HCT116 (cell line): ENCODE results near the gene CIZ1. TPM values are rescaled to one million over a fixed set of nuclear protein-coding genes. Genes with fewer than 3 reads are reported as not detected.
A peak's percentile ranks its signal among the peaks of the same experiment; 100 is the strongest.

Experiments used
- ATAC-seq: fragments of 200-7000 bp; cut with Tn5 transposase; 2 replicates; pipeline ENCODE4 v1.9.1; 2020; ENCODE audit warnings: mild to moderate bottlenecking, moderate library complexity
- BruUV-seq: library from RNA; stranded (reverse); fragments of 400-500 nt; replicated peaks from 2 replicates; lab custom pipeline; 2021; lab: Mats Ljungman, UMichigan
- CTCF ChIA-PET: fragments of 300-600 bp; sonication (Branson Sonifier 250); formaldehyde crosslinking; loops from one replicate; lab custom pipeline; 2021; ENCODE audit warnings: antibody characterized with exemption; lab: Charles Lee
- POLR2A ChIA-PET: fragments of 300-600, 350-600 bp; sonication (Branson Sonifier 250); formaldehyde crosslinking; loops from one replicate; lab custom pipeline; 2021; ENCODE audit warnings: antibody characterized with exemption; lab: Charles Lee
- RAD21 ChIA-PET, 2 experiments: fragments of 300-600 bp; sonication (Branson Sonifier 250); formaldehyde crosslinking; loops; one replicate each; lab custom pipeline; 2023; ENCODE audit warnings: low total read pairs in 2 of 2; ENCODE audit not compliant: uncharacterized antibody in 2 of 2, unreplicated experiment in 2 of 2, low non-redundant PET in 1 of 2; lab: Charles Lee
- DNase-seq: peaks from one replicate; pipeline ENCODE4 v3.0.0-alpha.2; 2010; ENCODE audit warnings: low read depth, low spot score
- H2AFZ ChIP-seq: fragments of 200-600 bp; shearing (Covaris generic), sonication (generic); 2 replicates; pipeline ENCODE4 v1.6.1; 2017; ENCODE audit warnings: low read depth, mixed run types, mixed read lengths, antibody characterized with exemption, low read length; ENCODE audit not compliant: poor library complexity, severe bottlenecking
- H3K27ac ChIP-seq: 2 replicates; pipeline ENCODE4 v1.5.1; 2012; ENCODE audit warnings: low read depth, low read length
- H3K27me3 ChIP-seq: fragments of 200-600 bp; sonication (generic); 2 replicates; pipeline ENCODE4 v1.6.1; 2016; ENCODE audit warnings: mixed run types, low read length, mixed read lengths; ENCODE audit not compliant: insufficient read depth
- H3K36me3 ChIP-seq, 2 experiments: fragments of 200-500 bp in 1 of 2; fragments of 200-600 bp in 1 of 2; sonication (Bioruptor generic) in 1 of 2; sonication (generic) in 1 of 2; 2 replicates each; pipeline versions ENCODE4 v1.5.1 to v1.6.1; 2014 to 2016; ENCODE audit warnings: low read length in 2 of 2, inconsistent platforms in 1 of 2, mixed read lengths in 1 of 2, mixed run types in 1 of 2; ENCODE audit not compliant: insufficient read depth in 2 of 2, control insufficient read depth in 1 of 2
- H3K4me1 ChIP-seq, 2 experiments: fragments of 200-600 bp in 1 of 2; sonication (generic) in 1 of 2; 2 replicates each; pipeline versions ENCODE4 v1.5.1 to v1.6.1; 2012 to 2017; ENCODE audit warnings: low read length in 2 of 2, inconsistent platforms in 1 of 2, mild to moderate bottlenecking in 1 of 2, mixed read lengths in 1 of 2, mixed run types in 1 of 2, moderate library complexity in 1 of 2; ENCODE audit not compliant: insufficient read depth in 2 of 2, control insufficient read depth in 1 of 2
- H3K4me2 ChIP-seq: fragments of 200-600 bp; sonication (generic); 2 replicates; pipeline ENCODE4 v1.6.1; 2017; ENCODE audit warnings: mixed run types, low read length, mixed read lengths
- H3K4me3 ChIP-seq, 2 experiments: fragments of 200-600 bp in 1 of 2; sonication (generic) in 1 of 2; replicated peaks in 1 of 2; 2 replicates each; pipeline ENCODE4 v1.5.1; 2011 to 2016; ENCODE audit warnings: low read length in 2 of 2, control low read depth in 1 of 2, low read depth in 1 of 2, mild to moderate bottlenecking in 1 of 2, mixed read lengths in 1 of 2, mixed run types in 1 of 2
- H3K79me2 ChIP-seq: fragments of 200-600 bp; sonication (generic); 2 replicates; pipeline ENCODE4 v1.6.1; 2017; ENCODE audit warnings: mild to moderate bottlenecking, mixed run types, low read length, moderate library complexity, mixed read lengths; ENCODE audit not compliant: insufficient read depth
- H3K9ac ChIP-seq: fragments of 200-600 bp; sonication (generic); 2 replicates; pipeline ENCODE4 v1.6.1; 2016; ENCODE audit warnings: low read length, mixed read lengths
- H3K9me2 ChIP-seq: fragments of 200-600 bp; sonication (generic), shearing (Covaris generic); 2 replicates; pipeline ENCODE4 v1.6.1; 2017; ENCODE audit warnings: mixed run types, mild to moderate bottlenecking, moderate library complexity; ENCODE audit not compliant: insufficient read depth
- H3K9me3 ChIP-seq, 2 experiments: fragments of 200-500 bp in 1 of 2; fragments of 200-600 bp in 1 of 2; sonication (Bioruptor generic) in 1 of 2; sonication (generic) in 1 of 2; 2 replicates each; pipeline ENCODE4 v1.6.1; 2014 to 2017; ENCODE audit warnings: low read length in 2 of 2, mixed read lengths in 2 of 2, inconsistent platforms in 1 of 2, low read depth in 1 of 2, mild to moderate bottlenecking in 1 of 2, mixed run types in 1 of 2, moderate library complexity in 1 of 2; ENCODE audit not compliant: control insufficient read depth in 1 of 2, insufficient read depth in 1 of 2
- H4K20me1 ChIP-seq: fragments of 200-600 bp; sonication (generic), shearing (Covaris generic); 2 replicates; pipeline ENCODE4 v1.6.1; 2017; ENCODE audit warnings: mixed run types, mild to moderate bottlenecking, moderate library complexity; ENCODE audit not compliant: insufficient read depth
- YY1 ChIP-seq: IDR thresholded peaks from 2 replicates; pipeline ENCODE4 v1.6.1; 2011; ENCODE audit warnings: low read length, low read depth, moderate library complexity, mild to moderate bottlenecking; ENCODE audit not compliant: insufficient replicate concordance; ENCODE audit errors: extremely low read depth
- ZNF274 ChIP-seq: fragments of 200-500 bp; sonication (Bioruptor generic); IDR thresholded peaks from 2 replicates; pipeline ENCODE4 v1.6.1; 2014; ENCODE audit warnings: mild to moderate bottlenecking, low read depth, low read length, inconsistent platforms
- intact Hi-C: fragments of 100-400 bp; cut with micrococcal nuclease; formaldehyde crosslinking; loops from 2 replicates; pipeline ENCODE4 v1.10.0; 2022
- total RNA-seq: library from RNA; stranded (reverse); gene quantifications from one replicate; pipeline ENCODE4 v1.2.1, GENCODE V29; 2021; ENCODE audit not compliant: unreplicated experiment
- TF ChIP-seq, protein P1 (sequence below), 3 experiments: fragments of 200-600 bp in 1 of 3; sonication (generic) in 1 of 3; IDR thresholded peaks in 2 of 3; conservative IDR thresholded peaks in 1 of 3; 2 replicates each; pipeline ENCODE4 v1.5.1; 2012 to 2017; ENCODE audit warnings: low read depth in 2 of 3, low read length in 2 of 3, antibody characterized with exemption in 1 of 3, borderline replicate concordance in 1 of 3, control low read depth in 1 of 3, mild to moderate bottlenecking in 1 of 3, mixed read lengths in 1 of 3, mixed run types in 1 of 3, moderate library complexity in 1 of 3; ENCODE audit not compliant: insufficient read depth in 1 of 3

CIZ1 gene
- total RNA-seq, 1 experiment from 2014 or later, result 144 TPM

DNA sequence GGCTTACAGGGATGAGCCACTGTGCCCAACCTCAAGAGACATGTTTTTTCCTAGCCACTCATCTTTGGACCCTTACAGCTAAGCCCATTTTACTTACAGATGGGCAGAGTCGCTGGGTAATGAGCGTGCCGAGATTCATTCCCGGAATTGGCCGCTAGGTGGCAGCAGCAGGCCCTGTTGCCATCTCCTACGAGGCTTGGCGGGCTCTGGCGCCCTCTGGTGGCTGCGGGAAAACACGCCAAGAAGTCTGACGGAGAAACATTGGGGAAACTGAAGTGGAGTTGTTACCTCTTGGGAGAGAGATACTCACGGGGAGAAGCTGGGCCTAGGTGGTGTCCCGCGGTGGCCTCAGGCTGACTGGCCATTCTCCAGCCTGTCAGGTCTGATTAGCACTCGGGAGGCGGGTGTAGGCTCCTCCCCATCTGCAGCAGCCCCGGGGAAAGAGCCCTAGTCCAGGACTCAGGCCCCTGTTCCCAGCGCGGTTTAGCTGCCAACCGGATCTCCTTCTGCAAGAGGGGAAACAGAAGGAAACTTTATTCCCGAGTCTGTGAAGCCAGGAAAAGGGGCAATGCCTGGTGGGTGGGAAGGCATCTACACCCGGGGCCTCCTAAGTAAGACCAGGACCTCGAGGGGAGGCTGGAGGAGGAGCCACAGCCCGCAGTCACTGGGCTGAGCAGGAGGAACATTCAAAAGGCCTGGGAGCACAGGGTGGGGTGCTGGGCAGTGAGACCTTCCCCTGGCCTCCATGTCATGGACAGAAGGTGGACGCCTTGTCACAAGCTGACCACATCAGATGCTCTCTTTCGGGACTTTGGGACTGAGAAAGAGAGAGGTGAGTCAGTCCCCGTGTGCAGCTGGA is 73.5 kb downstream of the CIZ1 start:
- Histone ChIP-seq H3K36me3 (peaks cover 4 to 14% of the 10 kb centered on the region in 2 experiments; a peak in 3 of 4 replicates), H3K79me2 (no peaks in the 10 kb centered on the region), H3K4me2 (no peak overlapping the region), H2AFZ (no peak overlapping the region), H3K9me2 (no peaks in the 10 kb centered on the region), H3K9me3 (no peaks in the 10 kb centered on the region), H4K20me1 (no peaks in the 10 kb centered on the region), H3K27ac (no peak overlapping the region), H3K9ac (no peak overlapping the region), H3K27me3 (no peaks in the 10 kb centered on the region), H3K4me3 (no peak overlapping the region), H3K4me1 (peaks cover 3 to 4% of the 10 kb centered on the region in 2 experiments; a peak in 3 of 4 replicates)
- TF ChIP-seq, protein P1, sequence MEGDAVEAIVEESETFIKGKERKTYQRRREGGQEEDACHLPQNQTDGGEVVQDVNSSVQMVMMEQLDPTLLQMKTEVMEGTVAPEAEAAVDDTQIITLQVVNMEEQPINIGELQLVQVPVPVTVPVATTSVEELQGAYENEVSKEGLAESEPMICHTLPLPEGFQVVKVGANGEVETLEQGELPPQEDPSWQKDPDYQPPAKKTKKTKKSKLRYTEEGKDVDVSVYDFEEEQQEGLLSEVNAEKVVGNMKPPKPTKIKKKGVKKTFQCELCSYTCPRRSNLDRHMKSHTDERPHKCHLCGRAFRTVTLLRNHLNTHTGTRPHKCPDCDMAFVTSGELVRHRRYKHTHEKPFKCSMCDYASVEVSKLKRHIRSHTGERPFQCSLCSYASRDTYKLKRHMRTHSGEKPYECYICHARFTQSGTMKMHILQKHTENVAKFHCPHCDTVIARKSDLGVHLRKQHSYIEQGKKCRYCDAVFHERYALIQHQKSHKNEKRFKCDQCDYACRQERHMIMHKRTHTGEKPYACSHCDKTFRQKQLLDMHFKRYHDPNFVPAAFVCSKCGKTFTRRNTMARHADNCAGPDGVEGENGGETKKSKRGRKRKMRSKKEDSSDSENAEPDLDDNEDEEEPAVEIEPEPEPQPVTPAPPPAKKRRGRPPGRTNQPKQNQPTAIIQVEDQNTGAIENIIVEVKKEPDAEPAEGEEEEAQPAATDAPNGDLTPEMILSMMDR (IDR thresholded peaks at IDR 0.05 in 2 of 3, conservative IDR thresholded peaks at IDR 0.05 in 1 of 3; ENCODE audit: borderline replicate concordance in 1 of 3, insufficient read depth in 1 of 3, low read depth in 2 of 3, low read length in 2 of 3), result peak in 2 of 3 experiments; percentile 100; a peak in 4 of 6 replicates
- TF ChIP-seq ZNF274 (no peak), YY1 (peak; percentile 79)
- ChIA-PET RAD21 (interaction anchor here in 1 of 2 experiments (0.6 to 0.9 kb wide), 2 partner anchors 20 to 186 kb away, joined by 4 read pairs; no protein-coding TSS in a partner anchor), CTCF (interaction anchor here (0.5 to 1.8 kb wide), 30 partner anchors 8 to 347 kb away, joined by 3 to 14 read pairs (median 4); partner anchors contain the start of genes NAIF1, PIP5KL1, PTGES2 and SLC25A25), POLR2A (no interaction called here)
- ATAC-seq (peak; percentile 85), DNase-seq (peak; percentile 74)
- no TSS peak for BruUV-seq
- intact Hi-C loops, result loop anchor here (1.0 kb wide), 1 partner anchor 175 kb away; no protein-coding TSS in a partner anchor
